GM12865 (cell line): ENCODE measurements around the gene ATPAF1.
"Not testable (repeated sequence)": the region's sequence is repeated elsewhere in the genome, so short reads cannot be mapped to it uniquely, and the experiment has no call there.

Experiments
- DNase-seq: peaks from one replicate; pipeline ENCODE4 v3.0.0; 2010; ENCODE audit warnings: low read depth
- H3K4me3 ChIP-seq: 2 replicates; pipeline ENCODE4 v1.5.1; 2011; ENCODE audit warnings: mild to moderate bottlenecking, low read depth, low read length, control low read depth
- CTCF ChIP-seq: IDR thresholded peaks from 2 replicates; pipeline ENCODE4 v1.5.1; 2011; ENCODE audit warnings: low read length, control low read depth, low read depth, inconsistent platforms; ENCODE audit not compliant: insufficient read depth; ENCODE audit errors: missing control alignments

Gene ATPAF1

GRCh38 chr1:46656643-46657042, 11.5 kb downstream of the ATPAF1 start:
- H3K4me3 ChIP-seq = no peak overlapping the region
- no peak for DNase-seq
- no peak for TF ChIP-seq CTCF

GRCh38 chr1:46655848-46656247, 12.3 kb downstream of the ATPAF1 start:
- no peak overlapping the region for H3K4me3 ChIP-seq
- no peak for DNase-seq
- no peak for TF ChIP-seq CTCF

DNA sequence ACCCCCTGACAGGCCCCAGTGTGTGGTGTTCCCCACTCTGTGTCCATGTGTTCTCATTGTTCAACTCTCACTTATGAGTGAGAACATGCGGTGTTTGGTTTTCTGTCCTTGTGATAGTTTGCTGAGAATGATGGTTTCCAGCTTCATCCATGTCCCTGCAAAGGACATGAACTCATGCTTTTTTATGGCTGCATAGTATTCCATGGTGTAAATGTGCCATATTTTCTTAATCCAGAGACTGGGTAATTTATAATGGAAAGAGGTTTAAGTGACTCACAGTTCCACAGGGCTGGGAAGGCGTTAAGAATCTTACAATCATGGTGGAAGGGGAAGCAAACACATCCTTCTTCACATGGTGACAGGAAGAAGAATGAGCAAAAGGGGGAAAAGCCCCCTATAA, 13.5 kb downstream of the ATPAF1 start:
- H3K4me3 ChIP-seq, DNase-seq: not testable (repeated sequence)

DNA sequence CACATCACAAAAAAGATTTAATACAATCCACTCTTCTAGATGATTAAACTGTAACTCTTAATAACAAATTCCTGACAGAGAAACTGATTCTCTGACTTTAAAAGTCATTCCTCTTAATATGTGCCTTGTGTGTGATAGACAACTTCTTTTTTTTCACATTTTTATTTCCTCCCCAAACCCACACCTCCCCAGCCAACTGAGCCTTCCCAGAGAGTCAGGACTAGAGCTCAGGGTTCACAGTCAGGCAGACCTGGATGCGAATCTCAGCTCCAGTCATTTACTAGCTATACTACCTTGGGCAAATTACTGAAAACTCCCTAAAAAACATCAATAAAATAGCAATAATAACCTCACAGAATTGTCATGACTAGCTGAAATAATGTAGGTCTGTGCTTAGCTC, 14.2 kb downstream of the ATPAF1 start:
- no peak for TF ChIP-seq CTCF
- DNase-seq = no peak
- H3K4me3 ChIP-seq = no peak overlapping the region

DNA sequence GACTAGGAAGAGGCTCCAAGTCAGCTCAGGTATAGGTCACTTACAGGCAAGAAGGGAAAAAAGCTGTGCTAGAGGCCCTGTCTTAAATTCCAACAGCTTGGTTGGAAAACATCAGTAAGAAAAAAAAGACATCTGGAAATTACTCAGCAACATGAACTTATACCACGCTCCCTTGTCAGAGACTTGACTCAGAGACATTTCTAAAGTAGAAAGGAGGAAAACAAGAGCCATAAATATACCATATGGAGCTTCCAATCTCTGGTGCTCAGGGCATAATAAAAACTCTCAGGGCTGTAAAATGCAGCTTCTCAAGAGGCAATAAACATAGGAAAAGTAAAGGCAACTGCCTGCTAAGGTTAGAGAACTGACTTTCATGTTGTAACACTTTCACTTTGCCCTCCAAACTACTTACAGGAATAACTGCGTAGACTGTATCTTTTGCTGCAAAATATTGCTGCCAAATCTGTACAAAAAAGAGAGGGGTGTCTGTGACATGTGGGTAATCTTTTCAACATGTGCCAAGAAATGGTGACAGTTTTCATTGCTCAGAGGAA, 14.7 kb downstream of the ATPAF1 start:
- no peak for TF ChIP-seq CTCF
- H3K4me3 ChIP-seq = no peak overlapping the region
- DNase-seq = no peak

DNA sequence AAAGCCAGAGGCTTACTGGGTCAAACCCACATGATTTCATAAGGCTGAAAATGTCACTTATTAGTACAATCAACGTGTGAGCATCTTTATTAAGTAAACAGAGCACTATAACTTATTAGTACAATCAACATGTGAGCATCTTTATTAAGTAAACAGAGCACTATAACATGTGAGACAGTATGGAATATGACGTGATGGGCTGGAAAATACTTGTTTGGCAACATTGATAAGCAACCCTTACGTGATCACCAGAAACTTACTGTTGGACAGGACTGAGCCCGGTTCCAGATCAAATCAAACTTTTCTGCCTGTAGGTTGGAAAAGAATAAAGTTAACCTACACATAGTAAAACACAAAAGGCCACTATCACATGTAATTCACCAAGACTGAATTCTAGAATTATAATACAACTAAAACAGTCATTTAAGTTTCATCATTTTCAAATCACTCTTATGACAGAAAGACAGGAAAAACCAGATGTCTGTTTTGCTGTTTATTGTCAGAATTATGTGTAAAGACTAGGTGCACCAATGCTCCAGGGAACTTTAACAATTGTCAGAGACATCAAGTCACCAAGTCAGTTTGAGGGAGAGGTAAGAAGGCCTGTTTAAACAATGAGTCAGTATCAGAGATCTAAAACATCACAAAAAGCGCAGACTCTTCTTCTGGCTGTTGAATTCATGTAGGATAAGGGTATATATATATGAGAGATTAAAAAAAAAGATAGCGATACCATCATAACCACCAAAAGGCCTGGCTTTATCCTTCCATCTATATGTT, 15.7 kb downstream of the ATPAF1 start:
- no peak for TF ChIP-seq CTCF
- DNase-seq = no peak

DNA sequence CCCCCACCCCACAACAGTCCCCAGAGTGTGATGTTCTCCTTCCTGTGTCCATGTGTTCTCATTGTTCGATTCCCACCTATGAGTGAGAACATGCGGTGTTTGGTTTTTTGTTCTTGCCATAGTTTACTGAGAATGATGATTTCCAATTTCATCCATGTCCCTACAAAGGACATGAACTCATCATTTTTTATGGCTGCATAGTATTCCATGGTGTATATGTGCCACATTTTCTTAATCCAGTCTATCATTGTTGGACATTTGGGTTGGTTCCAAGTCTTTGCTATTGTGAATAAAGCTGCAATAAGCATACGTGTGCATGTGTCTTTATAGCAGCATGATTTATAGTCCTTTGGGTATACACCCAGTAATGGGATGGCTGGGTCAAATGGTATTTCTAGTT, 17.0 kb downstream of the ATPAF1 start:
- not testable (repeated sequence) for DNase-seq, H3K4me3 ChIP-seq

More for the DNA sequence above, 15.7 kb downstream of the ATPAF1 start:
- no peak overlapping the region for H3K4me3 ChIP-seq

GRCh38 chr1:46650491-46650890, 17.7 kb downstream of the ATPAF1 start:
- H3K4me3 ChIP-seq = no peak overlapping the region
- no peak for DNase-seq
- TF ChIP-seq CTCF = no peak
